ENCODE results near the gene OR51E2. TPM values are rescaled to one million over a fixed set of nuclear protein-coding genes. Genes with fewer than 3 reads are reported as not detected.

The OR51E2 gene
- total and polyA plus RNA-seq, 2 donors (not counting 1 experiment from before 2014, with no cell fraction given): not detected

GRCh38 chr11:4647766-4648165, 49.9 kb downstream of the OR51E2 start:
- H3K4me1 ChIP-seq (ENCODE audit: control insufficient read depth in 2 of 2, insufficient read depth in 2 of 2, low read length in 2 of 2): no peaks in the 10 kb centered on the region
- no peak overlapping the region for H3K4me2 ChIP-seq (replicated peaks; ENCODE audit: low read depth, low read length, poor library complexity, severe bottlenecking)
- intact Hi-C loops (cut with micrococcal nuclease): no loop called here
- TF ChIP-seq EZH2 (IDR thresholded peaks at IDR 0.05; ENCODE audit: borderline replicate concordance, insufficient read depth, low read depth, low read length, poor library complexity, severe bottlenecking) (no peak), CTCF (IDR thresholded peaks at IDR 0.05) (no peak)
- H3K27ac ChIP-seq (ENCODE audit: low read length in 2 of 2): no peak overlapping the region
- H4K20me1 ChIP-seq (ENCODE audit: control insufficient read depth, insufficient read depth, low read length, poor library complexity, severe bottlenecking): no peaks in the 10 kb centered on the region
- WGBS (ENCODE audit: insufficient coverage): 85% methylated on average over 4 of the region's 4 CpGs
- no peak for DNase-seq
- H3K27me3 ChIP-seq (replicated peaks in 1 of 4; ENCODE audit: control extremely low read depth in 1 of 4, control insufficient read depth in 3 of 4, insufficient read depth in 4 of 4, low read length in 3 of 4): peaks cover 0 to 2% (median 0%) of the 10 kb centered on the region in 4 experiments
- peaks cover 20% of the 10 kb centered on the region for H3K27me3 Mint-ChIP-seq
- no peak overlapping the region for H2AFZ ChIP-seq (ENCODE audit: insufficient read depth, low read depth, low read length, poor library complexity, severe bottlenecking)
- no peak overlapping the region for H3K9ac ChIP-seq (ENCODE audit: low read length)
- H3K4me3 Mint-ChIP-seq: no peak overlapping the region
- H3K79me2 ChIP-seq (ENCODE audit: control insufficient read depth, insufficient read depth, low read length): no peaks in the 10 kb centered on the region
- CTCF ChIA-PET: interaction anchor here (1.7 kb wide), 1 partner anchor 11 kb away, joined by 8 read pairs; the partner anchor contains the start of gene OR51D1
- no peaks in the 10 kb centered on the region for H3K9me3 ChIP-seq (ENCODE audit: control extremely low read depth in 1 of 3, control insufficient read depth in 2 of 3, insufficient read depth in 1 of 3, low read length in 2 of 3)
- H3K9me3 Mint-ChIP-seq (ENCODE audit: insufficient read depth): no peaks in the 10 kb centered on the region
- H3K36me3 ChIP-seq (replicated peaks in 1 of 2; ENCODE audit: control extremely low read depth in 1 of 2, control insufficient read depth in 1 of 2, extremely low read depth in 1 of 2, insufficient read depth in 2 of 2, low read length in 1 of 2): no peaks in the 10 kb centered on the region
- ATAC-seq (ENCODE audit: low read depth): no peak
- no peaks in the 10 kb centered on the region for H3K4me1 Mint-ChIP-seq
- H3K27ac Mint-ChIP-seq: no peak overlapping the region
- POLR2A ChIA-PET: no interaction called here
- H3K4me3 ChIP-seq (ENCODE audit: control extremely low read depth in 1 of 5, extremely low read depth in 1 of 5, insufficient read depth in 1 of 5, low read depth in 2 of 5, low read length in 4 of 5): no peak overlapping the region

GRCh38 chr11:4645974-4646373, 51.7 kb downstream of the OR51E2 start:
- no peak for DNase-seq
- Histone ChIP-seq H3K27me3 (replicated peaks in 1 of 4; ENCODE audit: control extremely low read depth in 1 of 4, control insufficient read depth in 3 of 4, insufficient read depth in 4 of 4, low read length in 3 of 4) (peaks cover 0 to 2% (median 0%) of the 10 kb centered on the region in 4 experiments), H2AFZ (ENCODE audit: insufficient read depth, low read depth, low read length, poor library complexity, severe bottlenecking) (no peak overlapping the region), H3K4me1 (ENCODE audit: control insufficient read depth in 2 of 2, insufficient read depth in 2 of 2, low read length in 2 of 2) (no peaks in the 10 kb centered on the region), H3K9ac (ENCODE audit: low read length) (no peak overlapping the region), H3K27ac (ENCODE audit: low read length in 2 of 2) (no peak overlapping the region), H3K4me2 (replicated peaks; ENCODE audit: low read depth, low read length, poor library complexity, severe bottlenecking) (no peak overlapping the region), H4K20me1 (ENCODE audit: control insufficient read depth, insufficient read depth, low read length, poor library complexity, severe bottlenecking) (no peaks in the 10 kb centered on the region), H3K4me3 (ENCODE audit: control extremely low read depth in 1 of 5, extremely low read depth in 1 of 5, insufficient read depth in 1 of 5, low read depth in 2 of 5, low read length in 4 of 5) (no peak overlapping the region), H3K79me2 (ENCODE audit: control insufficient read depth, insufficient read depth, low read length) (no peaks in the 10 kb centered on the region), H3K9me3 (ENCODE audit: control extremely low read depth in 1 of 3, control insufficient read depth in 2 of 3, insufficient read depth in 1 of 3, low read length in 2 of 3) (no peaks in the 10 kb centered on the region), H3K36me3 (replicated peaks in 1 of 2; ENCODE audit: control extremely low read depth in 1 of 2, control insufficient read depth in 1 of 2, extremely low read depth in 1 of 2, insufficient read depth in 2 of 2, low read length in 1 of 2) (no peaks in the 10 kb centered on the region)
- peaks cover 34% of the 10 kb centered on the region for H3K27me3 Mint-ChIP-seq
- no peak for ATAC-seq (ENCODE audit: low read depth)
- intact Hi-C loops (cut with micrococcal nuclease): no loop called here
- H3K4me3 Mint-ChIP-seq: no peak overlapping the region
- POLR2A ChIA-PET: no interaction called here
- no peak overlapping the region for H3K27ac Mint-ChIP-seq
- WGBS (ENCODE audit: insufficient coverage): 83% methylated on average over 1 of the region's 2 CpGs
- no peaks in the 10 kb centered on the region for H3K4me1 Mint-ChIP-seq
- CTCF ChIA-PET: interaction anchor here (2.0 kb wide), 1 partner anchor 9 kb away, joined by 9 read pairs; the partner anchor contains the start of gene OR51D1
- H3K9me3 Mint-ChIP-seq (ENCODE audit: insufficient read depth): no peaks in the 10 kb centered on the region
- no peak for TF ChIP-seq CTCF (IDR thresholded peaks at IDR 0.05)
- no peak for TF ChIP-seq EZH2 (IDR thresholded peaks at IDR 0.05; ENCODE audit: borderline replicate concordance, insufficient read depth, low read depth, low read length, poor library complexity, severe bottlenecking)
